ENCODE data around the gene CYP26B1.

Gene CYP26B1

GRCh38 chr2:72129681-72130340 lies 17.9 kb downstream of the CYP26B1 start:
- no peak for DNase-seq (ENCODE audit: low read depth in 2 of 2)

DNA sequence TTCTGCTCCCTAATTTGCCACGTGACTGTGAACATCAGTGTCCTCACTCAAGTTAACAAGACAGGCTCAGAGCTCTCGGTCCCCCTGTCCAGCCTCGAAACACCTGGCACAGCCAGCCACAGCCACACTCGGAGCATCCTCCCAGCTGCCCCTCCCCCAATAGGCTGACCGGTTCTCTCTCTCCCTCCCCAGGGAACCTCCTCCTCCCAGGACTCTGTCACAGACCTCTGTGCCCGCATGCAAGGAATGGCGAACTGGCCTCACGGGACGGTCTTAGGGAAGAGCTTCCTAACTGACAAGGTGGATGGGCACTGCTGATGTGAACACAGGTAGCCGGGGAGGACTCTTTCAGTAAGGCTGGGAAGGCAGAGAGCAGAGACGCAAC lies 18.8 kb downstream of the CYP26B1 start:
- no peak for DNase-seq (ENCODE audit: low read depth in 2 of 2)

DNA sequence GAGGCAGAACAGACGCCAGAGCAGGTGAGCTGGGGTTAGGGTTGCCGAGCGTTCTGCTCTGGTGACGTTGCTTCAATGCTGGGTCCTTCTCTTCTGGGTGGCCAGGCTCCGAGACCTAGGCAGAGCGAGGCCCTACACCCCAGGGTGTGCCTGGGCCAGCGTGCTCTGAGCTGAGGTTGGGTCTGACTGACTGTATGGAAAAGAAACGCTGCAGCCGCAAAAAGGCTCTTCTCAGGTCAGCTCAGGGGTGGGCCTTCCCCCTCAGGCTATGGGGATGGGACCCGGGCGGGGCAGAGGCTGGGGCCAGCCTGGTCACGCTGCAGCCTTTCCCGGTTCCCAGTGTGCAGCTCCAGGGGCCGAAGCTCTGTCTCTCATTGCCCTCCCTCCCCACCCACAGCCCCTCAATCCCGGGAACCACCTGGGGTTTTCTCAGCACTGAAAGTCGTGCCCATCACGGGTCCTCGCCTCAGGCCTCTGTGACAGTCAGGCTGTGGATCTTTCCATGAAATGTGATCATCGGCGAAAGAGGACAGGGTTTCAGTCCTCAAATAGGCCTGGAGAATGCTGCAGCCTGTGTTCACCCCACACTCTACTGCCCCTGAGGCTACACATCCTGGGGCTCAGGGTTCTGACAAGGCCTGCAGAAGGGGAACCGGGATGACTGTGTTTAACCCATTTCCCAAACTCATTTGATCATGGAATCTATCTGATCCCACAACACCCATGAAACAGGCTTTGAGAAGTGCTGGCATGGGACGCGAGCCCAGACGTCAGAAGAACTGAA lies 19.4 kb downstream of the CYP26B1 start:
- no peak for DNase-seq (ENCODE audit: low read depth in 2 of 2)

DNA sequence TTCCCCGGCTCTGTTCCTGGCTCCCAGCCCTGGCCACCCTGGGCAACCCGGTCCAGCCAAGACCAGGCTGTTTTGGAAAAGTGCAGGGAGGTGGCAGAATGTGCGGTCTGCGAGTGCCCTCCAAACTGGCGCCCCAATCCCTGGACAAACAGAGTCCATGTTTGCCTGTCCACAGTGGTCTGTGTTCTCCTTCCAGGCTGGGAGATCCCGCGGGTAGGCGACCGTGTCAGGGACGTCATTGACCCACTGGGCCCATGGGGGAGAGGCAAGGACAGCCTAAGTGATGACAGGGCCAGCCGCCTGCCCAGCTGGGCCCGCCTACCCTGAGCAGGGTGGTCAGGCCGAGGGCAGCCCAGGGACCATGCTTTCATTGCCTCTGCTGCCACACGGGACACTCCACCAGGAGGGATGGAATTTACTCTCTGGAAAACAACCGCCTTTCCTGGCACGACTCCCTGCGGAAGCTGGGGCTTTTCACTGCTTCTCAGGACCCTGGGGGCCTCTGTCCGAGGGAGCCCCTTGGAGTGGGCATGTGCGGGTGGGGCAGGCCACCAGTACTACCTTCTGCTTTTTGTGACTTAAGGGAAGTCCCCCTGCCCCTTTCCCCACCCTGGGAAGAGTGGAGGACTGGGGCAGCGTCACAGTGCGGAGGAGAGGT lies 20.1 kb downstream of the CYP26B1 start:
- DNase-seq (ENCODE audit: low read depth in 2 of 2): no peak

DNA sequence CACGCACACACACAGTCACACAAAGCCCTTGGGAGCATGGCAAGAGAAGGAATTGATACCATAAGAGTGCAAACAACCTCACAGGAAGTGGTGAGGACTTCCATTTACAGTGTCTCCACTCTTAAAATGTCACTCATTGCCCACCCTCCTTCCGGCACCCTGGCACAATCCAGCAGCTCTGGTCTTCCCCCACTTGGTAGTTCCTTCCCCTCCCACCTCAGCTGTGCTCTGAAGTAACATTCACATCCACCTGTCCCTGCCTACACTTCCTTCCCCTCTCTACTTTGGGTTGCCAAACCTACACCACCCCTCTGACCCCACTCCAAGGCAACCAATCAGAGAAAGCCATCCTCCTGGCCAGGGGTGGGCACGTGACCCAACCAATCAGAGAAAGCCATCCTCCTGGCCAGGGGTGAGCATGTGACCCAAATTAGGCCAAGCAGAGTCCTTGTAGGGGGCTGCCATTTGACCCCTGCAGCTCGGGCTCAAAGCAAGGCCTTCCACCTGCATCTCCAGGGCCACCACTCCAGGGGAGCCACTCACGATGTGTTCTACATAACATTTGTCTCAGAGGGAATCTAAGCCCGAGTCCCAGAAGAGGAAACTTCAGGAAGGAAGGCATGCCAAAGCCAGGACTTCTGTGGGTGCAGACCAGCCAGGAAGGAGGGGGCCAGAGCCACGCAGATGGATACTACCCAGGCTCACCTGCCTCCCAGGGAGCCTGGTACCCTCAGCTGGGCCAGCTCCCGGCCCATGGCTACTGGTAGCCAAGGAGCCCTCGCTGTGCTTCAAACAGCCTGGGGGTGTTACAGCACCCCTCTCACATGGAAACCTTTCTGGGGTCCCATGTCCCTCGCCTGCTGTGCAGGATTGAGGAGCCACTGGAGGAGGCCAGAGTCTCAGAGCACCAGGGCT lies 21.2 kb downstream of the CYP26B1 start:
- DNase-seq (ENCODE audit: low read depth in 2 of 2): no peak

- DNase-seq (ENCODE audit: low read depth in 2 of 2): no peak
These were observed 23.3 kb downstream of the CYP26B1 start for GRCh38 chr2:72124376-72124775.

DNA sequence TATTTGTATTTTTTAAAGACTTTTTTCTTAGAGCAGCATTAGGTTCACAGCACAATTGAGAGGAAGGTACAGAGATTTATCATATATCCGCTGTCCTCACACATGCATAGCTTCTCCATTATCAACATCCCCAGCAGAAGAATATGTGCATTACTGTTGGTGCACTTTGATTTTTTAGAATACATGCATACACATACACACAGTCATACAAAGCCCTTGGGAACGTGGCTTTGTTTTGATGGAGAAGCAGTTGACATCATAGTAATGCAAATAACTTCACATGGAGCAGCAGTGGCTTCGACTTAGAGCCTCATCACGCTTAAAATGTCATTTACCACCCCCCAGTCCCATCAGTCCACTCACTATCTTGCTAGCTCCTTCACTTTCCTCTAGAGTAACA lies 26.5 kb downstream of the CYP26B1 start:
- DNase-seq (ENCODE audit: low read depth in 2 of 2): no peak

- DNase-seq (ENCODE audit: low read depth in 2 of 2): no peak
These were observed 28.7 kb downstream of the CYP26B1 start for GRCh38 chr2:72118951-72119350.

DNA sequence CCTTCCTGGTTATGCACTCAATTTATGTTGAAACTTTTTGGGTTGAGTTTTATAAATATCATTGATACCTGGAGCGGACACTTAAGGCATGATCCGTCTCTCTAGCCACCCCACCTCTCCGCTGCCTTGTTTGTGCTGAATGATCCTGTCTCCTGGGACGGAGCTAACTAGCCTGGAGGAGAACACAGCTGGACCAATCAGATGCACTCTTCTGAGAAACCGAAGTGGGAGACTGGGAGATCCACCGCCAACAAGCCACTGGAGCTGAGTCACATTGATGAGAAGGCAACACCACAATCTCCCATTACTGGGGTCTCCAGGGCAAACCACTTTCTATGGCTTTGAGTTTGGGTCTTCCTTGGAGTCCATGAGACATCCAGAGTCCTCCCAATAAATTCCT lies 29.3 kb downstream of the CYP26B1 start:
- DNase-seq (ENCODE audit: low read depth in 2 of 2): no peak

GRCh38 chr2:72117718-72118117 lies 29.9 kb downstream of the CYP26B1 start:
- DNase-seq (ENCODE audit: low read depth in 2 of 2): no peak

- DNase-seq (ENCODE audit: low read depth in 2 of 2): no peak
These were observed 30.6 kb downstream of the CYP26B1 start for GRCh38 chr2:72117029-72117428.

- no peak for DNase-seq (ENCODE audit: low read depth in 2 of 2)
These were observed 31.6 kb downstream of the CYP26B1 start for GRCh38 chr2:72116081-72116533.

DNA sequence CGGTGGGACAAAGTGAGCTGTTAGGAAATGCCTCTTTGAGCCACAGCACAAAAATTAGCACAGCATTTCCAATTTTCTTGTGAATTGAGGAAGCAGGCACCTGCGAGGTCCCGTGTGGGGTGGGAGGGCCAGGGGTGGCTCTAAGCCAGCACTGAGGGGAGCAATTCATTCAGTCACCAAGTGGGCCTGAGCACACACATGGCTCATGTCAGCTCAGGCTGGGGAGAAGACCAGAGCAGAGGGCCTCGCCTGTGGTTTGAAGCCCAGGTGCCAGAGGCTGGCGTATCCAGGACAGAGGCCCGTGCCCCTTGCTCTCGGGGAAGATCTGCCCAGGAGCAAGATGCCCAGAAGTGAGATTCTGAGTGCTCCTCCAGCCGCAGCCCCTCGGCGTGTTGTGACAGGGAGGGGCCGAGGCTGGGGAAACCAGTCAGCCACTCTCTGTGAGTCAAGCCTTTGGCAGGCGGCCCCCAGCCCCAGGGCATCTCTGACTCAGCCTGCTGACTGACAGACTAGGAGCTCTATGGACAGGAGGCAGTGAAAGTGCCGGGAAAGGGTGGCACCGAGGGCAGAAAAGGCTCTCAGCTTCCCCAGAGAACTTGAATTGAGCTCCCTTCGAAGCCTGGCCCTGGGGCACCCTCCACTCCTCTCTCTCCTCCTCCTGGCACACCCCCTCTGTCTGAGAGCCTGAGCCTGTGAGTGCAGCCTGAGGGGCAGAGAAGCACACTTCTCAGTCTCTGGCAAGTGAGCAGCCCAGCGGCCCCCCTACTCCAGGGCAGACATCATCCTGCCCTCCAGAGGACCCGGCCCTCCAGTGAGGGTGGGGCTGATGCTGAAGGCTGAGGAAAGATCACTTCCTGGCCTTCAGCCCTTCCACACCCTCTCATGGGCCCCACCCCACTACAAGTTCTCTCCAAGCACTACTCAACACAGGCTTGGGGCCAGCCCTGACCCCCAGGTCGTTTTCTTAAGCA lies 32.3 kb downstream of the CYP26B1 start:
- no peak for DNase-seq (ENCODE audit: low read depth in 2 of 2)

GRCh38 chr2:72114693-72115051 lies 33.0 kb downstream of the CYP26B1 start:
- no peak for DNase-seq (ENCODE audit: low read depth in 2 of 2)

GRCh38 chr2:72113847-72114692 lies 33.6 kb downstream of the CYP26B1 start:
- DNase-seq (ENCODE audit: low read depth in 2 of 2): no peak

DNA sequence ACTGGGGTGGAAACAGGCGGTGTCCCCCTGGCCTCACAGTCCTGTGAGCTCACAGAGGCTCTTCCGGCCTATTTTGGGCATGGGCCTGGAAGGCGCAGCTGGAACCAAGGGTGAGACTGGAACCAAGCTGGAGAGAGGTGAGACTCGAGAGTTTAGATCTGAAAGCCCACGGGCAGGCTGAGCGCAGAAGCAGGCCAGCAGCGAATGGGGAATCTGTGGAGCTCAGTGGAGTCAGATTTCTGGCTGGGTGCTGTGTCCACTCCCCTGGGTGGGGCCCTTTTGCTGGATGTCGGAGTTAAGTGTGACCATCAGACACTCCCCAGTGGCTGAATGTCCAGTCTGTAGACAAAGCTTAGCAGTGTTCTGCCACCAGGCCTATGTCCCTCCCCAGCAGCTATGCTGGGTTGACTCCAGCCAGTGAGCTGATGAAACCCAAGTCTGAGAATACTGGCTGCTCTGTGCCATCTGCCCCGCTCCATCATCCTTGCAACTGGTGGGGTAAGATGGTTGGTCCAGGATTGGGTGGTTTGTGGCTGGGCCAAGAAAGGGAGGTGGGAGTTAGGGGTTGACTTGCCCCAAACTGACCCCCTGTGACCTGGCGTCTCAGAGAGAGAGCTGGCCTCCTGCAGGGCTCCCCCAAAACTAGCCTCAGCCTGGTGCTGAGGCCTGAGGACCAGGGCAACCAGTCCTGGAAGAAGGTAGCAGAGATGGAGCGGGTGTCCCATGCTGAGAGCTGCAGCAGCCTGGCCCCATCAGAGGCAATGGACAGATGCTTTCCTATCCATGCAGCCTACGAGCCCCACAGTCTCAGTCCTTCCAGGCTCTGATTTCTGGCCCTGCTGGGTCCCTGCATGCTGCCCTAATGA lies 34.4 kb downstream of the CYP26B1 start:
- no peak for DNase-seq (ENCODE audit: low read depth in 2 of 2)

GRCh38 chr2:72112401-72112800 lies 35.3 kb downstream of the CYP26B1 start:
- no peak for DNase-seq (ENCODE audit: low read depth in 2 of 2)

DNA sequence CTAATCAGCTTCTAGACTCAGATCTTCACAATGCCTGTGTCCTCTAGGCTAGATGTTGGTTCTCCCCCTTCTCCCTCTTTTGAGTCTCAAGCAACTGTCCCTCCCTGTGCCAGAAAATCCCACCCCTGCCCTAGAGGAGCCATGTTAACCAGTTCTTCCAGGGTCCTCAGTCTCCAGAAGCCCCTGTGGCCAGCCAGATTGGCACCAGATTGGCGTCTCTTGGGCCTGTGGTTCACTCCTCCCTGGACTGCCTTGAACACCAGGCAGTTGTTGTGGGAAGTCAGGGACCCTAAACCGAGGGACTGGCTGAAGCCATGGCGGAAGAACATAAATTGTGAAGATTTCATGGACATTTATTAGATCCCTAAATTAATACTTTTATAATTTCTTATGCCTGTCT lies 36.6 kb downstream of the CYP26B1 start:
- DNase-seq (ENCODE audit: low read depth in 2 of 2): no peak

DNA sequence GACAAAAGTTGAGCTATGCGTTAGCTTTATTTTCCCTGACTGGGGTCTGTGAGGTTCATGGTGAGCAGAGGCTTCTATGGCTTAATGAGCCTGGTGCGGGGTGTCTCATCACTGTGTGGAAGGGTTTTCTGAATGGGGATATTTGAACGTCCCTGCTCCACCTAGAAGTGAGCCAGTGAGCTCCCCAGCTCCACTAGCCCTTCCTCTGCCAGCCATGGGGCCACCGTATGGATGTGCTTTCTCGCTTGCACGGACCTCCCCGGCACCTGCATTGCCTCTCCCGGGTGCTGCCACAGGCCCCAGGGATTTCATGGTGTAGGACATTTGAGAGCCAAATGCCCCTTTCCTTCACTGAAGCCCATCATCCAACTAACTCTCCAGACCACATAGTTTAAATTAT lies 37.8 kb downstream of the CYP26B1 start:
- DNase-seq (ENCODE audit: low read depth in 2 of 2): no peak

Measured in stimulated activated CD4-positive, alpha-beta T cell treated with anti-CD3 and anti-CD28 coated beads, Interleukin-4, amount 100 ng/mL, for 48 hours (primary cell).